KMS-11 (cell line): Measurements from ENCODE around the gene LPO.

Experiments
- H2AFZ ChIP-seq: fragments of 200-600 bp; sonication (generic); 2 replicates; pipeline ENCODE4 v1.6.1; 2016; ENCODE audit warnings: antibody characterized with exemption, mixed run types, low read depth
- H3K27ac ChIP-seq: fragments of 200-600 bp; sonication (generic); 2 replicates; pipeline ENCODE4 v1.6.1; 2016; ENCODE audit warnings: mild to moderate bottlenecking, mixed run types
- H3K27me3 ChIP-seq: fragments of 200-600 bp; sonication (generic); 2 replicates; pipeline ENCODE4 v1.6.1; 2017; ENCODE audit warnings: mild to moderate bottlenecking, low read depth, mixed run types, moderate library complexity; ENCODE audit not compliant: insufficient read depth
- H3K36me3 ChIP-seq: fragments of 200-600 bp; sonication (generic); 2 replicates; pipeline ENCODE4 v1.6.1; 2017; ENCODE audit warnings: mild to moderate bottlenecking, mixed run types; ENCODE audit not compliant: insufficient read depth
- H3K4me1 ChIP-seq: fragments of 200-600 bp; sonication (generic); 2 replicates; pipeline ENCODE4 v1.6.1; 2016; ENCODE audit warnings: mild to moderate bottlenecking, low read depth, mixed run types; ENCODE audit not compliant: poor library complexity, severe bottlenecking
- H3K4me2 ChIP-seq: fragments of 200-600 bp; sonication (generic); 2 replicates; pipeline ENCODE4 v1.7.0; 2016; ENCODE audit warnings: mild to moderate bottlenecking, mixed run types
- H3K4me3 ChIP-seq: fragments of 200-600 bp; sonication (generic); IDR thresholded peaks from 2 replicates; pipeline ENCODE4 v1.6.1; 2017; ENCODE audit warnings: low read depth, low read length, mixed read lengths; ENCODE audit not compliant: insufficient read depth
- H3K79me2 ChIP-seq: fragments of 200-600 bp; sonication (generic); 2 replicates; pipeline ENCODE4 v1.6.1; 2016; ENCODE audit warnings: low read depth, mixed run types; ENCODE audit not compliant: insufficient read depth
- H3K9ac ChIP-seq: fragments of 200-600 bp; sonication (generic); 2 replicates; pipeline ENCODE4 v1.6.1; 2016; ENCODE audit warnings: mild to moderate bottlenecking, mixed run types
- H4K20me1 ChIP-seq: fragments of 200-600 bp; sonication (generic); 2 replicates; pipeline ENCODE4 v1.6.1; 2016; ENCODE audit warnings: mild to moderate bottlenecking, mixed run types; ENCODE audit not compliant: insufficient read depth
- CTCF ChIP-seq: fragments of 200-600 bp; sonication (generic); conservative IDR thresholded peaks from 2 replicates; pipeline ENCODE4 v1.6.1; 2017; ENCODE audit warnings: low read depth, mild to moderate bottlenecking, antibody characterized with exemption, low read length, moderate library complexity, mixed read lengths

The LPO gene

GRCh38 chr17:58228679-58229078, 9.7 kb upstream of the LPO start:
- Histone ChIP-seq H3K79me2 (no peaks in the 10 kb centered on the region), H2AFZ (no peak overlapping the region), H3K4me1 (peaks cover 8% of the 10 kb centered on the region), H3K36me3 (no peaks in the 10 kb centered on the region), H3K27ac (no peak overlapping the region), H3K27me3 (peaks cover 14% of the 10 kb centered on the region; the same call in 1 of the 2 replicates), H3K9ac (no peak overlapping the region), H3K4me2 (no peak overlapping the region), H4K20me1 (no peaks in the 10 kb centered on the region), H3K4me3 (no peak overlapping the region)
- no peak for TF ChIP-seq CTCF

DNA sequence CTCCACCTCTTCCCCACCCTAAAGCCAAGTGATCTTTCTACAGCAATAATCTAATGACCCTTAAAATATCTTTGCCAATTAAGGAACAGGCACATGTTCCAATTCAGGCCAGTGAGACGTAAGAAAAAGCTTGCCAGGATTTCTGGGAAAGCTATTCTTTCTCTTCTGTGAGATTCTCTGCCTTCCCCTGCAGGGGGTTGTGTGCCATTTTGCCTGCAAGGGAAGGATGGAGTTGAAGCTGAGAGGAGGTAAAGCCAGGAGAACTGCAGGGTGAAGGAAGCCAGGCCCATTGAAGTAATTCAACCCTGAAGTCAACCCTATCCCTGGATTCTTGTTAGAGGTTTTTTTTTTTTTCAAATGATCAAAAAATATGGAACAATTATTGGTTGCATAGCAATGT, 9.0 kb upstream of the LPO start:
- no peaks in the 10 kb centered on the region for H4K20me1 ChIP-seq
- no peak overlapping the region for H3K4me3 ChIP-seq
- no peak overlapping the region for H3K27ac ChIP-seq
- H2AFZ ChIP-seq = no peak overlapping the region
- H3K36me3 ChIP-seq = no peaks in the 10 kb centered on the region
- TF ChIP-seq CTCF = no peak
- H3K4me1 ChIP-seq = peaks cover 8% of the 10 kb centered on the region
- no peak overlapping the region for H3K9ac ChIP-seq
- H3K27me3 ChIP-seq = peaks cover 17% of the 10 kb centered on the region; the same call in 1 of the 2 replicates
- no peak overlapping the region for H3K4me2 ChIP-seq
- H3K79me2 ChIP-seq = no peaks in the 10 kb centered on the region

DNA sequence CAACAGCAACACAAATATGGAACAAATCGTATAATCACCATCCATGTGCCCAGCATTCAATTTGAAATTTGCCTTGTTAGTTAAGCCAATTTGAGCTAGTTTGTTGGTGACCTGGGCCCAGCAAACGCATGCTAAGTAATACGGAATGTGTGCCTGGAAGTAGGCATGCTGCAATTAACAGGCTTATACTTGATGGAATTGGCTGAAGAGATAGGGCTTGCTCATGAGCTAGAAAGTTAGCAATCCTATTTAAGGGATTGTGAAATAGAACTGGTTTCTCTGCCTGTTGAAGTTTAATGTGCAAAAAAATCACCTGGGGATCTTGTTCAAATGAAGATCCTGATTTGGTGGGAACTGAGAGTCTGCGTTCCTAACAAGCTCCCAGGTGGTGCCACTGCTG, 8.5 kb upstream of the LPO start:
- Histone ChIP-seq H3K27ac (no peak overlapping the region), H3K4me2 (no peak overlapping the region), H3K36me3 (no peaks in the 10 kb centered on the region), H2AFZ (no peak overlapping the region), H3K9ac (no peak overlapping the region), H3K79me2 (no peaks in the 10 kb centered on the region), H3K27me3 (peaks cover 17% of the 10 kb centered on the region; the same call in 1 of the 2 replicates), H3K4me3 (no peak overlapping the region), H4K20me1 (no peaks in the 10 kb centered on the region), H3K4me1 (peaks cover 8% of the 10 kb centered on the region)
- no peak for TF ChIP-seq CTCF

DNA sequence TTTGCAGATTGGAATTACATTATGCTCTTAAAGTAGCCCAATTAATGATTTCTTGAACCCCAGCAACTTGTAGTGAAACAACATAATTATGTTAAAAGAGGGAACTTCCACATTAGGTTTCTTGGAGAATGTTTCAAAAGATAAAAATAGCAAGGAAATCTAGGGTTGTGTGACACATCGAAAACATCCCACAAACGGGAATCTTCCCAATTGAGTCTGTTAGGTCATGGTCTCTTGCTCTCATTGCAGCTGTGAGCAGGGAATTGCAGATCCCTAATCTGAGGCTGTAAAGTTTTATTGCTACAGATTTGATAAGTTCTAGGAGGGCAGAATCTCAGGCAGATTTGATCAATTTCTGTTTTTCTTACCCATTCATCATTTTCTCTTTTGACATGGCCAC, 6.7 kb upstream of the LPO start:
- H3K79me2 ChIP-seq = no peaks in the 10 kb centered on the region
- H3K4me3 ChIP-seq = no peak overlapping the region
- no peaks in the 10 kb centered on the region for H3K36me3 ChIP-seq
- H4K20me1 ChIP-seq = no peaks in the 10 kb centered on the region
- no peak overlapping the region for H2AFZ ChIP-seq
- H3K4me1 ChIP-seq = peaks cover 8% of the 10 kb centered on the region
- peaks cover 17% of the 10 kb centered on the region; the same call in 1 of the 2 replicates for H3K27me3 ChIP-seq
- no peak overlapping the region for H3K4me2 ChIP-seq
- TF ChIP-seq CTCF = no peak
- H3K9ac ChIP-seq = no peak overlapping the region
- H3K27ac ChIP-seq = no peak overlapping the region

GRCh38 chr17:58232707-58233156, 5.7 kb upstream of the LPO start:
- H3K4me1 ChIP-seq = peaks cover 8% of the 10 kb centered on the region
- H2AFZ ChIP-seq = no peak overlapping the region
- no peaks in the 10 kb centered on the region for H4K20me1 ChIP-seq
- H3K9ac ChIP-seq = no peak overlapping the region
- H3K36me3 ChIP-seq = no peaks in the 10 kb centered on the region
- peak overlapping the region; percentile 3; the same call in 1 of the 2 replicates for H3K4me2 ChIP-seq
- H3K4me3 ChIP-seq = no peak overlapping the region
- peaks cover 17% of the 10 kb centered on the region; the same call in 1 of the 2 replicates for H3K27me3 ChIP-seq
- no peaks in the 10 kb centered on the region for H3K79me2 ChIP-seq
- TF ChIP-seq CTCF = no peak
- no peak overlapping the region for H3K27ac ChIP-seq
